ENCODE results near the gene XNDC1N.

- TF ChIP-seq ZNF331 (CRISPR knock-in tag; IDR thresholded peaks at IDR 0.05; ENCODE audit: low read depth) (no peak), EZH2 (IDR thresholded peaks at IDR 0.05; ENCODE audit: low read depth, unreplicated experiment) (no peak)
- TF ChIP-seq, protein P1, sequence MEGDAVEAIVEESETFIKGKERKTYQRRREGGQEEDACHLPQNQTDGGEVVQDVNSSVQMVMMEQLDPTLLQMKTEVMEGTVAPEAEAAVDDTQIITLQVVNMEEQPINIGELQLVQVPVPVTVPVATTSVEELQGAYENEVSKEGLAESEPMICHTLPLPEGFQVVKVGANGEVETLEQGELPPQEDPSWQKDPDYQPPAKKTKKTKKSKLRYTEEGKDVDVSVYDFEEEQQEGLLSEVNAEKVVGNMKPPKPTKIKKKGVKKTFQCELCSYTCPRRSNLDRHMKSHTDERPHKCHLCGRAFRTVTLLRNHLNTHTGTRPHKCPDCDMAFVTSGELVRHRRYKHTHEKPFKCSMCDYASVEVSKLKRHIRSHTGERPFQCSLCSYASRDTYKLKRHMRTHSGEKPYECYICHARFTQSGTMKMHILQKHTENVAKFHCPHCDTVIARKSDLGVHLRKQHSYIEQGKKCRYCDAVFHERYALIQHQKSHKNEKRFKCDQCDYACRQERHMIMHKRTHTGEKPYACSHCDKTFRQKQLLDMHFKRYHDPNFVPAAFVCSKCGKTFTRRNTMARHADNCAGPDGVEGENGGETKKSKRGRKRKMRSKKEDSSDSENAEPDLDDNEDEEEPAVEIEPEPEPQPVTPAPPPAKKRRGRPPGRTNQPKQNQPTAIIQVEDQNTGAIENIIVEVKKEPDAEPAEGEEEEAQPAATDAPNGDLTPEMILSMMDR (conservative IDR thresholded peaks at IDR 0.05; ENCODE audit: low read depth in 2 of 2), result no peak
- TF ChIP-seq, protein P2, sequence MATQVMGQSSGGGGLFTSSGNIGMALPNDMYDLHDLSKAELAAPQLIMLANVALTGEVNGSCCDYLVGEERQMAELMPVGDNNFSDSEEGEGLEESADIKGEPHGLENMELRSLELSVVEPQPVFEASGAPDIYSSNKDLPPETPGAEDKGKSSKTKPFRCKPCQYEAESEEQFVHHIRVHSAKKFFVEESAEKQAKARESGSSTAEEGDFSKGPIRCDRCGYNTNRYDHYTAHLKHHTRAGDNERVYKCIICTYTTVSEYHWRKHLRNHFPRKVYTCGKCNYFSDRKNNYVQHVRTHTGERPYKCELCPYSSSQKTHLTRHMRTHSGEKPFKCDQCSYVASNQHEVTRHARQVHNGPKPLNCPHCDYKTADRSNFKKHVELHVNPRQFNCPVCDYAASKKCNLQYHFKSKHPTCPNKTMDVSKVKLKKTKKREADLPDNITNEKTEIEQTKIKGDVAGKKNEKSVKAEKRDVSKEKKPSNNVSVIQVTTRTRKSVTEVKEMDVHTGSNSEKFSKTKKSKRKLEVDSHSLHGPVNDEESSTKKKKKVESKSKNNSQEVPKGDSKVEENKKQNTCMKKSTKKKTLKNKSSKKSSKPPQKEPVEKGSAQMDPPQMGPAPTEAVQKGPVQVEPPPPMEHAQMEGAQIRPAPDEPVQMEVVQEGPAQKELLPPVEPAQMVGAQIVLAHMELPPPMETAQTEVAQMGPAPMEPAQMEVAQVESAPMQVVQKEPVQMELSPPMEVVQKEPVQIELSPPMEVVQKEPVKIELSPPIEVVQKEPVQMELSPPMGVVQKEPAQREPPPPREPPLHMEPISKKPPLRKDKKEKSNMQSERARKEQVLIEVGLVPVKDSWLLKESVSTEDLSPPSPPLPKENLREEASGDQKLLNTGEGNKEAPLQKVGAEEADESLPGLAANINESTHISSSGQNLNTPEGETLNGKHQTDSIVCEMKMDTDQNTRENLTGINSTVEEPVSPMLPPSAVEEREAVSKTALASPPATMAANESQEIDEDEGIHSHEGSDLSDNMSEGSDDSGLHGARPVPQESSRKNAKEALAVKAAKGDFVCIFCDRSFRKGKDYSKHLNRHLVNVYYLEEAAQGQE (IDR thresholded peaks at IDR 0.05; ENCODE audit: unreplicated experiment), result no peak
Observed at GRCh38 chr11:71964641-71965040, 36.2 kb upstream of the XNDC1N start.

Measured in GM23338 (cell line).